HG03066 (cell line): ENCODE results near the gene TWF2.

Experiments
- ATAC-seq: cut with Tn5 transposase; IDR thresholded peaks from one replicate; pipeline ENCODE4 v1.9.1; 2021; ENCODE audit warnings: low read depth; ENCODE audit not compliant: unreplicated experiment

Gene TWF2

GRCh38 chr3:52208556-52208955 lies 30.4 kb downstream of the TWF2 start:
- ATAC-seq: no peak

DNA sequence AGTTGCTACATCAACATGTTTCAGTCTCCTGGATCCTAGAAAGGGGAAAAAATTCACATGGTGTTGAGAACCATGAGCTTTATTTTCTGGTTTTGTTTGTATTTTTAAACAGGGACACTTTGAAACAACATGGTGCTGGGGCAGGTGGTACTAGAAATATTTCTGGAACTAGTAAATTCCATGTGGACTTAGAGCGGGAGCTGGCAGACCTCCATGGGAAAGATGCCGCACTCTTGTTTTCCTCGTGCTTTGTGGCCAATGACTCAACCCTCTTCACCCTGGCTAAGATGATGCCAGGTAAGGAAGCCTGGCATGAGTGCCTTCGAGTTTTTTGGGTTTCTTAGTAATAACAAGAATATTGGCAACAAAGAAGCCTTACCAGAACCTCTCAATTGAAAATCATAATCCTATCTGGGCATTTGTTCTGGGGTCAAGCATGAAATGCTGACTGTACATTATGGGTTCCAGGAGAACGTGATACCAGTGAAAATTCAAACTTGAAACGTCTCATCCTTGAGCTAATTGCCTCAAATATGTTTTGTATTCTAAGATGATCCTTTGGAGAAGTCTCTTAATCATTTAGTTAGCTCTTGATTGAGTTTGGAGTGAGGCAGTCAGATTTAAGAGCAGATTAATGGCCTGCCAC lies 33.1 kb downstream of the TWF2 start:
- ATAC-seq: no peak

GRCh38 chr3:52204337-52205073 lies 34.5 kb downstream of the TWF2 start:
- no peak for ATAC-seq

DNA sequence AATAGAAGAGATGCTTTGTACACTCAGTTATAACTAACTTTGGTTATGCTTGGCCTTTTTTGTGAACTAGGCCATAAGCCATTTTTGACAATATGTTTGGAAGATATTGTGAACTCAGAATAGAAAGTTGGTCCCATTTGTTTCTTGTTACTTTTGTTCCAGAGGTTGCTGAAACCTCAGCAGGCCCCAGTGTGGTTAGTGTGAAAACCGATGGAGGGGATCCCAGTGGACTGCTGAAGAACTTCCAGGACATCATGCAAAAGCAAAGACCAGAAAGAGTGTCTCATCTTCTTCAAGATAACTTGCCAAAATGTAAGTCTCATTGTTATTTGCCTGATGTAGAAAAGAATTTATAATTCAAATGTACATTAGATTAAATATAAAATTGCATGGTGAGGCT lies 35.3 kb downstream of the TWF2 start:
- no peak for ATAC-seq

- ATAC-seq: no peak
These were observed 36.4 kb downstream of the TWF2 start for GRCh38 chr3:52202384-52203077.

DNA sequence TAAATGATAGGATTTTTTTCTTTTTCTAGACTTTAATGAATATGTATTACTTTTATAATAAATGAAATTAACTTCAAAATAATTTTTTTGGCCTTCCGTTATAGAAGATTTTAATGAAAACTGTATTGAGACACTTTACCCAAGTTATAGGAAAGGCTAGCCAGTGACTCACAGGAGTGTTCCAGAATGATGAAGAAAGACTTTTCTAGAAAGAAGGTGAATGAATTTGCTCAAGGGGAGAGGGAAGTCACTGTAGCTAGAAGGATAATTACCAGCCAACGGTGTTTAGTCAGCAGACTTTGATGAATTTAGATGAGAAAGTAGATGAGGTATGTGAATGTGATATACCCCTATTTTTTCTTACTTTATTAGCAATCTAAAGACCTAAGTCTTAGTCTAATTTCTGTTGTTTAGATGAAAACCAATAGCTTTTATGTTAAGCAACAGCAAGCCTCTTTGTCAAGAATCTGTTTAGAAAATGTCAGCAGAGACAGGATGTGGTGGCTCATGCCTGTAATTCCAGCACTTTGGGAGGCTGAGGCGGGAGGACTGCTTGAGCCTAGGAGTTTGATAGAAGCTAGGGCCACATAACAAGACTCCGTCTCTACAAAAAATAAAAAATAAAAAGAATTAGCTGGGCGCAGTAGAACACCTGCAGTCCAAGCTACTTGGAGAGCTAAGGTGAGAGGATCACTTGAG lies 37.8 kb downstream of the TWF2 start:
- ATAC-seq: no peak

- no peak for ATAC-seq
These were observed 40.0 kb downstream of the TWF2 start for GRCh38 chr3:52198643-52199608.

GRCh38 chr3:52197842-52198625 lies 40.9 kb downstream of the TWF2 start, which contains the start of gene ALAS1:
Gene ALAS1, plus strand, starts transcription at chr3:52198160. Its CDS starts 1,082 bp downstream, at chr3:52199242.
- peak; percentile 85 for ATAC-seq

GRCh38 chr3:52197499-52197841 lies 41.5 kb downstream of the TWF2 start:
- ATAC-seq: peak; percentile 20

DNA sequence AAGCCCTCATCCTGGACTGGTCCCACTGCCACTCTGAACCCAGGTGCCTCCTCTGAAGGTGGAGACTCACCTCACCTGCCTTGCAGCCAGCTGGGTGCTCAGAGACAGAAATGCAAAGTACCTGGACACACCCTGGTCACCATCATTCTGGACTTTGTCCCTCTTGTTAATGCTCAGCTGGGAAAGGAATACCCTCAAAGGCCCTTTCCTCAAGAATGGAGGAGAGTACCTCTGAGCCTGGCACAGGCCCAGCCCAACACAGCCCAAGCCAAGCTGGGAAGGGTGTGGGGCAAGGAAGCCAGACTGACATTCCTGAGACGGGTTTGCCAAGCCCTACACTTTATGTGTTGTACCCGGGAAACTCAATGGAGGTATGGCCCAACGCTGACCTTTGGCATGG lies 42.0 kb downstream of the TWF2 start:
- no peak for ATAC-seq

GRCh38 chr3:52195823-52196331 lies 43.1 kb downstream of the TWF2 start:
- no peak for ATAC-seq

GRCh38 chr3:52195291-52195597 lies 43.7 kb downstream of the TWF2 start:
- ATAC-seq: no peak

DNA sequence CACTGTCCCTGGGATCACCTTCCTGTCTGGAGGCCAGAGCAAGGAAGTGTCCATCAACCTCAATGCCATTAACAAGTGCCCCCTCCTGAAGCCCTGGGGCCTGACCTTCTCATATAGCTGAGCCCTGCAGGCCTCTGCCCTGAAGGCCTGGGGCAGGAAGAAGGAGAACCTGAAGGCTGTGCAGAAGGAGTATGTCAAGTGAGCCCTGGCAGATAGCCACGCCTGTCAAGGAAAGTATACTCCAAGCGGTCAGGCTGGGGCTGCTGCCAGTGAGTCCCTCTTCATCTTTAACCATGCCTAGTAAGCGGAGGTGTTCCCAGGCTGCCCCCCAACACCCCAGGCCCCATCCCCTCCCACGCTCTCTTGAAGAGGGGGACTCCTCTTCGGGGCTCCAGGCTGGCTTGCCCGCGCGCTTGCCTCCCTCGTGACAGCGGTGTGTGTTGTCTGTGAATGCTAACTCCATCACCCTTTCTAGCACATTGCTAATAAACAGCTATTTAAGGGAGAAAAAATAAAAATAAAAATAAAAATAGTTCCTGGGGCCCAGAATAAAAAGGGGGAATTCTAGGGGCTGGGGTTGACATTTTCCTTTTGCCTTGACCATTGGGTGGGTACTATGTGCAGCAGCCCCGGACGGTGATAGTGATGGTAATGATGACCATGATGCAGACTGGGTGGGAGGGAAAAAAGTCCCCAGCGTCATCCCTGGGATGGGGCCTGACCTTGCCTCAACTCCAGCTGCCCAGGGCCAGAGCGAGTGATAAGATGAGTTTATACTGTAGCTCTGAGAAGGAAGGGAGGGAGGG lies 44.3 kb downstream of the TWF2 start:
- ATAC-seq: no peak

DNA sequence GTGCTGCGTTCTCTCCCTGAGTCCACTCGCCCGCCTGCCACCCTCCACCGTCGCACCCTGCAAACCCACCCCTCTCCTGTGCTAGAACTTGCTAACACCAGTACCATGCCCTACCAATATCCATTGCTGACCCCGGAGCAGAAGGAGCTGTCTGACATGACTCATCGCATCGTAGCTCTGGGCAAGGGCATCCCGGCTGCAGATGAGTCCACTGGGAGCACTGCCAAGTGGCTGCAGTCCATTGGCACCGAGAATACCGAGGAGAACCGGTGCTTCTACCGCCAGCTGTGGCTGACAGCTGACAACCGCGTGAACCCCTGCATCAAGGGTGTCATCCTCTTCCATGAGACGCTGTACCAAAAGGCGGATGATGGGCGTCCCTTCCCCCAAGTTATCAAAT lies 45.9 kb downstream of the TWF2 start:
- no peak for ATAC-seq

GRCh38 chr3:52191663-52192062 lies 47.3 kb downstream of the TWF2 start:
- ATAC-seq: no peak

DNA sequence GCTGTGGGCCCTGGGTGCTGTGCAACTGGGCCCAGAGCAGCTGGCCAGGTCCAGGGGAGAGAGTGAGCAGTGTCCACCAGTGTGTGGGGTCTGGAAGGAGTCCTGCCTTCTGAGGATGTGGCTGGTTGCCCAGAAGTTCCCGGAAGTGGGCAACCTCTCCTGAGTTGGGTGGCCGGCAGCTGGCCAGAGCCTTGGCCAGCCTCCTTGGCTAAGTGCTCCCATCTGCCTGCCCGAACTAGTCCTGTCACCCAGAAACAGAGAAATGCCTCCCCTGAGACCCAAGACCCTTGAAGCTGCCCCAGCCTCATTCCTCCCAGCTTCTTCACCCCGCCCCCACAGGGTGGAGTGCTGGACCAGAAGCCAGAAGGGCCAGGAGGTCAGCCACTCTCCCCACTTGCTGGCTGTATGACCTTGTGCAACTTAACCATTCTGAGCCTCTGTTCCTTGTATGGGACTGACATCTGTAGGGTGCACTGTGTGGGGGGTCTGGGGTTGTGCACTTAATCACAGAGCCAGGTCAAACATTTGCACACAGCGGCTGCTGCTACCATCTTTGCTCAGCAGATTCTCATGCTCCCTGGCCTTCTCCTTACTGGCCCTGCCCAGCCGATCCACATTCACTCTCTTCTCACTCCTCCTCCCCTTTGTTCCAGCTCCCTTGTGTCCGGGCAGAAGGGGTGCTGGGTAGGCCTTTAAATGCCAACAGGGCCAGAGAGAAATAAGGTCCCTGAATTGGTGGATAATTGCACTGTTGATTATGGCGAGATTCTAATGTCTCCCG lies 48.5 kb downstream of the TWF2 start:
- ATAC-seq: no peak

GRCh38 chr3:52188556-52188955 lies 50.4 kb downstream of the TWF2 start:
- ATAC-seq: no peak

- ATAC-seq: no peak
These were observed 52.2 kb downstream of the TWF2 start for GRCh38 chr3:52186729-52187128.
